SK-N-SH treated with all-trans-retinoic acid at 6 μM for 48 hours (cell line): ENCODE results near the gene SDHA.
"Not testable (repeated sequence)": the region's sequence is repeated elsewhere in the genome, so short reads cannot be mapped to it uniquely, and the experiment has no call there.

Source experiments
- ATAC-seq: fragments of 200-7000 bp; cut with Tn5 transposase; 3 replicates; pipeline ENCODE4 v1.9.1; 2020; ENCODE audit warnings: mild to moderate bottlenecking, moderate library complexity
- ARNTL ChIP-seq: fragments of 450-650 bp; formaldehyde crosslinking; IDR thresholded peaks from 2 replicates; pipeline ENCODE4 v1.5.0; 2020; ENCODE audit warnings: low read depth, mild to moderate bottlenecking, moderate library complexity, borderline replicate concordance
- BACH2 ChIP-seq: fragments of 250-450 bp; sonication (Bioruptor Pico); IDR thresholded peaks from 2 replicates; pipeline ENCODE4 v1.9.0; 2021; ENCODE audit warnings: mild to moderate bottlenecking, borderline replicate concordance
- CSDC2 ChIP-seq: fragments of 250-450 bp; sonication (Bioruptor Pico); IDR thresholded peaks from 2 replicates; pipeline ENCODE4 v1.5.0; 2020; ENCODE audit warnings: mild to moderate bottlenecking, moderate library complexity
- ESRRG ChIP-seq: fragments of 250-450 bp; sonication (Bioruptor Pico); IDR thresholded peaks from 2 replicates; pipeline ENCODE4 v1.6.1; 2021; ENCODE audit warnings: mild to moderate bottlenecking
- ISL1 ChIP-seq: fragments of 250-450 bp; sonication (Bioruptor Pico); IDR thresholded peaks from 2 replicates; pipeline ENCODE4 v2.1.2; 2022; ENCODE audit warnings: mild to moderate bottlenecking, moderate library complexity
- OSR1 ChIP-seq: fragments of 250-450 bp; sonication (Bioruptor Pico); IDR thresholded peaks from 2 replicates; pipeline ENCODE4 v1.8.0; 2022; ENCODE audit warnings: moderate library complexity, mild to moderate bottlenecking, inconsistent platforms
- PPARA ChIP-seq: fragments of 250-450 bp; sonication (Bioruptor Pico); IDR thresholded peaks from 2 replicates; pipeline ENCODE4 v1.5.0; 2020; ENCODE audit warnings: mild to moderate bottlenecking, borderline replicate concordance
- RARB ChIP-seq: fragments of 250-450 bp; sonication (Bioruptor Pico); IDR thresholded peaks from 2 replicates; pipeline ENCODE4 v1.8.0; 2021; ENCODE audit warnings: mild to moderate bottlenecking, moderate library complexity
- SNAI2 ChIP-seq: fragments of 250-450 bp; sonication (Bioruptor Pico); IDR thresholded peaks from 2 replicates; pipeline ENCODE4 v1.5.0; 2020; ENCODE audit warnings: mild to moderate bottlenecking, moderate library complexity
- TCF4 ChIP-seq: fragments of 250-450 bp; sonication (Bioruptor Pico); IDR thresholded peaks from 2 replicates; pipeline ENCODE4 v1.8.0; 2021; ENCODE audit warnings: mild to moderate bottlenecking, moderate library complexity, borderline replicate concordance
- TOX ChIP-seq: fragments of 250-450 bp; sonication (Bioruptor Pico); IDR thresholded peaks from 2 replicates; pipeline ENCODE4 v1.8.0; 2021; ENCODE audit warnings: mild to moderate bottlenecking, moderate library complexity, borderline replicate concordance
- ZFP30 ChIP-seq: fragments of 450-650 bp; formaldehyde crosslinking; IDR thresholded peaks from 2 replicates; pipeline ENCODE4 v1.5.0; 2022; ENCODE audit warnings: mild to moderate bottlenecking, moderate library complexity
- ZNF565 ChIP-seq: fragments of 450-650 bp; formaldehyde crosslinking; conservative IDR thresholded peaks from 2 replicates; pipeline ENCODE4 v1.5.0; 2020; ENCODE audit warnings: low read depth, mild to moderate bottlenecking, moderate library complexity
- TF ChIP-seq, protein P1 (sequence below): fragments of 250-450 bp; sonication (Bioruptor Pico); IDR thresholded peaks from 2 replicates; pipeline ENCODE4 v1.5.0; 2020; ENCODE audit warnings: mild to moderate bottlenecking, moderate library complexity
- TF ChIP-seq, protein P2 (sequence below): fragments of 250-450 bp; sonication (Bioruptor Pico); IDR thresholded peaks from 2 replicates; pipeline ENCODE4 v1.5.1; 2021; ENCODE audit warnings: mild to moderate bottlenecking, moderate library complexity
- TF ChIP-seq, protein P3 (sequence below): fragments of 250-450 bp; sonication (Bioruptor Pico); IDR thresholded peaks from 2 replicates; pipeline ENCODE4 v1.5.1; 2020; ENCODE audit warnings: low read depth, mild to moderate bottlenecking, moderate library complexity
- TF ChIP-seq, protein P4 (sequence below): fragments of 250-450 bp; sonication (Bioruptor Pico); IDR thresholded peaks from 2 replicates; pipeline ENCODE4 v1.8.0; 2021; ENCODE audit warnings: low read depth, mild to moderate bottlenecking, moderate library complexity, borderline replicate concordance

The SDHA gene

DNA sequence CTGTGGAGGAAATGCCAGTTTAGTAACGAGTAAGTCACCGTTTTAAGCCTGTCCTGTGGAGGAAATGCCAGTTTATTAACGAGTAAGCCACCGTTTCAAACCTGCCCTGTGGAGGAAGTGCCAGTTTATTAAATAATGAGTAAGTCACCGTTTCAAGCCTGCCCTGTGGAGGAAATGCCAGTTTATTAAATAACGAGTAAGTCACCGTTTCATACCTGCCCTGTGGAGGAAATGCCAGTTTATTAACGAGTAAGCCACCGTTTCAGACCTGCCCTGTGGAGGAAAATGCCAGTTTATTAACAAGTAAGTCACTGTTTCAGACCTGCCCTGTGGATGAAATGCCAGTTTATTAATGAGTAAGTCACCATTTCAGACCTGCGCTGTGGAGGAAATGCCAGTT is 34.4 kb downstream of the SDHA start:
- TF ChIP-seq ESRRG (CRISPR knock-in tag) (no peak), ARNTL (CRISPR knock-in tag) (no peak), OSR1 (CRISPR knock-in tag) (no peak), ISL1 (CRISPR knock-in tag) (no peak), ZFP30 (CRISPR knock-in tag) (no peak), CSDC2 (CRISPR knock-in tag) (no peak)
- TF ChIP-seq, protein P1, sequence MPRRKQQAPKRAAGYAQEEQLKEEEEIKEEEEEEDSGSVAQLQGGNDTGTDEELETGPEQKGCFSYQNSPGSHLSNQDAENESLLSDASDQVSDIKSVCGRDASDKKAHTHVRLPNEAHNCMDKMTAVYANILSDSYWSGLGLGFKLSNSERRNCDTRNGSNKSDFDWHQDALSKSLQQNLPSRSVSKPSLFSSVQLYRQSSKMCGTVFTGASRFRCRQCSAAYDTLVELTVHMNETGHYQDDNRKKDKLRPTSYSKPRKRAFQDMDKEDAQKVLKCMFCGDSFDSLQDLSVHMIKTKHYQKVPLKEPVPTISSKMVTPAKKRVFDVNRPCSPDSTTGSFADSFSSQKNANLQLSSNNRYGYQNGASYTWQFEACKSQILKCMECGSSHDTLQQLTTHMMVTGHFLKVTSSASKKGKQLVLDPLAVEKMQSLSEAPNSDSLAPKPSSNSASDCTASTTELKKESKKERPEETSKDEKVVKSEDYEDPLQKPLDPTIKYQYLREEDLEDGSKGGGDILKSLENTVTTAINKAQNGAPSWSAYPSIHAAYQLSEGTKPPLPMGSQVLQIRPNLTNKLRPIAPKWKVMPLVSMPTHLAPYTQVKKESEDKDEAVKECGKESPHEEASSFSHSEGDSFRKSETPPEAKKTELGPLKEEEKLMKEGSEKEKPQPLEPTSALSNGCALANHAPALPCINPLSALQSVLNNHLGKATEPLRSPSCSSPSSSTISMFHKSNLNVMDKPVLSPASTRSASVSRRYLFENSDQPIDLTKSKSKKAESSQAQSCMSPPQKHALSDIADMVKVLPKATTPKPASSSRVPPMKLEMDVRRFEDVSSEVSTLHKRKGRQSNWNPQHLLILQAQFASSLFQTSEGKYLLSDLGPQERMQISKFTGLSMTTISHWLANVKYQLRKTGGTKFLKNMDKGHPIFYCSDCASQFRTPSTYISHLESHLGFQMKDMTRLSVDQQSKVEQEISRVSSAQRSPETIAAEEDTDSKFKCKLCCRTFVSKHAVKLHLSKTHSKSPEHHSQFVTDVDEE (CRISPR knock-in tag), result no peak
- TF ChIP-seq, protein P2, sequence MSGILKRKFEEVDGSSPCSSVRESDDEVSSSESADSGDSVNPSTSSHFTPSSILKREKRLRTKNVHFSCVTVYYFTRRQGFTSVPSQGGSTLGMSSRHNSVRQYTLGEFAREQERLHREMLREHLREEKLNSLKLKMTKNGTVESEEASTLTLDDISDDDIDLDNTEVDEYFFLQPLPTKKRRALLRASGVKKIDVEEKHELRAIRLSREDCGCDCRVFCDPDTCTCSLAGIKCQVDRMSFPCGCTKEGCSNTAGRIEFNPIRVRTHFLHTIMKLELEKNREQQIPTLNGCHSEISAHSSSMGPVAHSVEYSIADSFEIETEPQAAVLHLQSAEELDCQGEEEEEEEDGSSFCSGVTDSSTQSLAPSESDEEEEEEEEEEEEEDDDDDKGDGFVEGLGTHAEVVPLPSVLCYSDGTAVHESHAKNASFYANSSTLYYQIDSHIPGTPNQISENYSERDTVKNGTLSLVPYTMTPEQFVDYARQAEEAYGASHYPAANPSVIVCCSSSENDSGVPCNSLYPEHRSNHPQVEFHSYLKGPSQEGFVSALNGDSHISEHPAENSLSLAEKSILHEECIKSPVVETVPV (CRISPR knock-in tag), result no peak
- TF ChIP-seq, all 23 proteins: peak for 0
- ATAC-seq, result no peak

DNA sequence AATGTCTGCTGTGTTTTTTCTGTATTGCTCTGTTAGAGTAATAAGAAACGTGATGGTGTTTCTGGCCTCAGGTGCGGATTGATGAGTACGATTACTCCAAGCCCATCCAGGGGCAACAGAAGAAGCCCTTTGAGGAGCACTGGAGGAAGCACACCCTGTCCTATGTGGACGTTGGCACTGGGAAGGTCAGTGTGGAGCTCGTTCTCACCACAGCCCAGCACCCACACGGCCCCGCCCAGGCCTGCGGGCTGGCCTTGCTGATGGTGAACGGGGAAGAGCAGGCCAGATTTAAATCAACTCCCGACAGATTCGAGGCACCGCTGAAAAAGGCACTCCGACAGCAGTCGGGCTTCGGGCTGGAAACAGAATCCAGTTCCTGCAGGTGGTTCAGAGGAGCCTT is 36.2 kb downstream of the SDHA start:
- ATAC-seq, result not testable (repeated sequence)

DNA sequence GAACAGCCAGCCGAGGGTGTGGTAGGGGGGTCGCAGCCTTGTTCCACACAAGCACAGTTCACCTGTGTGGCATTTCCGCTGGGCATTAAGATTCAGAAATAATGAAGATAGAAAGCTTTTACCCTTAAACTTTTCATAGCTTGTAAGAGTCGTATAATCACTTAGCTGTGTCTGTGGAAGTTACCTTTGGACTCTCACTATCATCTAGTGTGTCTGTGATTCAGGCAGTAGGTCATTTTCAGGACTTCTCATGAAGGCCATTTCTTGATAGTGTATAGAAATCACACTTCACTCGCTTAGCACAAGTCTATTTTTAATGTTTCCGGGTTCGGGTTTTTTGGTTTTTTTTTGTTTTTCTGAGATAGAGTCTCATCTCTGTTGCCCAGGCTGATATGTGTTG is 37.0 kb downstream of the SDHA start:
- not testable (repeated sequence) for ATAC-seq

DNA sequence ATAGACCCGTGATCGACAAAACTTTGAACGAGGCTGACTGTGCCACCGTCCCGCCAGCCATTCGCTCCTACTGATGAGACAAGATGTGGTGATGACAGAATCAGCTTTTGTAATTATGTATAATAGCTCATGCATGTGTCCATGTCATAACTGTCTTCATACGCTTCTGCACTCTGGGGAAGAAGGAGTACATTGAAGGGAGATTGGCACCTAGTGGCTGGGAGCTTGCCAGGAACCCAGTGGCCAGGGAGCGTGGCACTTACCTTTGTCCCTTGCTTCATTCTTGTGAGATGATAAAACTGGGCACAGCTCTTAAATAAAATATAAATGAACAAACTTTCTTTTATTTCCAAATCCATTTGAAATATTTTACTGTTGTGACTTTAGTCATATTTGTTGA is 38.2 kb downstream of the SDHA start:
- not testable (repeated sequence) for ATAC-seq

DNA sequence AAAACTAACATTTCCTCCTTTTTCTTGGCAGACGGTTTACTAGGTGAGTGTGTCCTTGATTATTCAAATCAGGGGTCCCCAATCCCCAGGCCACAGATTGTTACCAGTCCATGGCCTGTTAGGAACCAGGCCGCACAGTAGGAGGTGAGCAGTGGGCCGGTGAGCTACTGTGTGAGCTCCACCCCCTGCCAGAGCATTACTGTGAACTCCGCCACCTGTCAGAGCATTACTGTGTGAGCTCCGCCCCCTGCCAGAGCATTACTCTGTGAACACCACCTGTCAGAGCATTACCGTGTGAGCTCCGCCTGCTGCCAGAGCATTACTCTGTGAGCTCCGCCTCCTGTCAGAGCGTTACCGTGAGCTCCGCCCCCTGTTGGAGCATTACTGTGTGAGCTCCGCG is 39.0 kb downstream of the SDHA start:
- no peak for ATAC-seq
- TF ChIP-seq TOX, result no peak
- TF ChIP-seq, protein P2 (CRISPR knock-in tag), result no peak
- TF ChIP-seq ISL1 (CRISPR knock-in tag), result no peak
- no peak for TF ChIP-seq ARNTL (CRISPR knock-in tag)

DNA sequence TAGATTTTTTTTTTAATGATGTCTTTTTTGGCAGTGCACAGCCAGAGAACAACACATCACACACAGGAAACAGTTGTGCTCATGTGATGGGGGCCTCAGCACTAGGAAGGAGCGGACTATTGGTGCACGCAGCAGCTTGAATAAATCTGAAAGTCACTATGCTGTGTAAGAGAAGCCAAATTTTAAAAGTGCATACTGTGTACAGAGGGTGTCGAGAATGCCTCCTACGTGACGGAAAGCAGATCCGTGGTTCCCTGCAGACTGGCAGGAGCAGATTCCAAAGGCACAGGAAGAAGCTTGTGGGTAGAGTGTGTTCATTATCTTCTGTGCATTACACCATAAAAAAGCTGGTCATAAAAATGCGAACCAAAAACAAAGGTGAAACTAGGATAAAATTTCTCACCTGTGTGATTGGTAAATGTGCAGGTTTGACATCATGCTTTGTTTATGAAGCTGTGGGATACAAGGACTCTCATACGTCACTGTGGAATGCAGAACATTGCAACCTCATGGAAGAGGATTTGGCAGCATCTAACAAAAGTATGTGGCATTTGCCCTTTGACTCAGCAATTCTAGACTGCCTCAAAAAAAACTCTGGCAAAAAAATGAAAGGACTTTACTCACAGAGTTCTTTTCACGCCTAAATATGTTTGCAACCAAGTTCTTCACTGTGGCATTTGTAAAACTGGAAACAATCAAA is 45.3 kb downstream of the SDHA start:
- ATAC-seq, result peak; percentile 87

DNA sequence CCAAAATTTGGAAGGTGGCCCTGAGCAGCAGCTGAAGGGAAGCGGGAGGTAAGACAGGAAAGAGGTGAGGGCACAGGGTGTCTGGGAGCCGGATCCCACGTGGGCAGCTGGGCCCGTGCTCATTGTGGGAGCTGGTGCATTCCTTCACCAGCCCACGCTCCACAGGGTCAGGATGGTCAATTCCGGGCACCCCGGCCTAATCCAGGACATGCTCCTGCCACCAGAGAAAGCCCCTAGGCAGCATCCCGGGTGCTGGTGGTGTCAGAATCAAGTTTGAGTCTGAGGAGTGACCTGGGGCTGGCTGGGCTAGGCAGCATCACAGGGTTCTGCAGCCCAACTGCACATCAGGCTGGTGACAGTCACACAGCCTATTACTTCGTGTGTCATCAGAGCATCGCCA is 46.2 kb downstream of the SDHA start:
- no peak for ATAC-seq
- TF ChIP-seq PPARA (CRISPR knock-in tag) (no peak), BACH2 (CRISPR knock-in tag) (no peak), OSR1 (CRISPR knock-in tag) (no peak), SNAI2 (CRISPR knock-in tag) (no peak), RARB (CRISPR knock-in tag) (no peak), ZNF565 (no peak), ISL1 (CRISPR knock-in tag) (no peak), TCF4 (CRISPR knock-in tag) (no peak), ARNTL (CRISPR knock-in tag) (no peak)
- TF ChIP-seq, protein P1 (CRISPR knock-in tag), result no peak
- TF ChIP-seq, protein P3, sequence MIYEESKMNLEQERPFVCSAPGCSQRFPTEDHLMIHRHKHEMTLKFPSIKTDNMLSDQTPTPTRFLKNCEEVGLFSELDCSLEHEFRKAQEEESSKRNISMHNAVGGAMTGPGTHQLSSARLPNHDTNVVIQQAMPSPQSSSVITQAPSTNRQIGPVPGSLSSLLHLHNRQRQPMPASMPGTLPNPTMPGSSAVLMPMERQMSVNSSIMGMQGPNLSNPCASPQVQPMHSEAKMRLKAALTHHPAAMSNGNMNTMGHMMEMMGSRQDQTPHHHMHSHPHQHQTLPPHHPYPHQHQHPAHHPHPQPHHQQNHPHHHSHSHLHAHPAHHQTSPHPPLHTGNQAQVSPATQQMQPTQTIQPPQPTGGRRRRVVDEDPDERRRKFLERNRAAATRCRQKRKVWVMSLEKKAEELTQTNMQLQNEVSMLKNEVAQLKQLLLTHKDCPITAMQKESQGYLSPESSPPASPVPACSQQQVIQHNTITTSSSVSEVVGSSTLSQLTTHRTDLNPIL, result no peak
- TF ChIP-seq, protein P4, sequence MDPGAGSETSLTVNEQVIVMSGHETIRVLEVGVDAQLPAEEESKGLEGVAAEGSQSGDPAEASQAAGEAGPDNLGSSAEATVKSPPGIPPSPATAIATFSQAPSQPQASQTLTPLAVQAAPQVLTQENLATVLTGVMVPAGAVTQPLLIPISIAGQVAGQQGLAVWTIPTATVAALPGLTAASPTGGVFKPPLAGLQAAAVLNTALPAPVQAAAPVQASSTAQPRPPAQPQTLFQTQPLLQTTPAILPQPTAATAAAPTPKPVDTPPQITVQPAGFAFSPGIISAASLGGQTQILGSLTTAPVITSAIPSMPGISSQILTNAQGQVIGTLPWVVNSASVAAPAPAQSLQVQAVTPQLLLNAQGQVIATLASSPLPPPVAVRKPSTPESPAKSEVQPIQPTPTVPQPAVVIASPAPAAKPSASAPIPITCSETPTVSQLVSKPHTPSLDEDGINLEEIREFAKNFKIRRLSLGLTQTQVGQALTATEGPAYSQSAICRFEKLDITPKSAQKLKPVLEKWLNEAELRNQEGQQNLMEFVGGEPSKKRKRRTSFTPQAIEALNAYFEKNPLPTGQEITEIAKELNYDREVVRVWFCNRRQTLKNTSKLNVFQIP (CRISPR knock-in tag), result no peak
